ENCODE measurements around the gene EPB41L2.

- TF ChIP-seq POLR2AphosphoS5 (IDR thresholded peaks at IDR 0.05; ENCODE audit: low read depth, low read length) (no peak), CTCF (IDR thresholded peaks at IDR 0.05) (no peak), TCF7L2 (IDR thresholded peaks at IDR 0.05; ENCODE audit: low read depth, low read length) (no peak)
Observed at GRCh38 chr6:130946076-130946475, 117.0 kb downstream of the EPB41L2 start.
